NCI-H774 (cell line): ENCODE results near the gene CLUH.

Experiments
- DNase-seq: peaks from one replicate; lab custom pipeline; 2025; lab: John Stamatoyannopoulos, UW

Gene CLUH

GRCh38 chr17:2711608-2712299 lies at the start of gene CLUH:
Gene CLUH, minus strand, starts transcription at chr17:2711764. Its CDS starts 103 bp downstream, at chr17:2711661.
- DNase-seq: peak; percentile 78

- no peak for DNase-seq
These were observed 47.3 kb upstream of the CLUH start for GRCh38 chr17:2758870-2759269.

DNA sequence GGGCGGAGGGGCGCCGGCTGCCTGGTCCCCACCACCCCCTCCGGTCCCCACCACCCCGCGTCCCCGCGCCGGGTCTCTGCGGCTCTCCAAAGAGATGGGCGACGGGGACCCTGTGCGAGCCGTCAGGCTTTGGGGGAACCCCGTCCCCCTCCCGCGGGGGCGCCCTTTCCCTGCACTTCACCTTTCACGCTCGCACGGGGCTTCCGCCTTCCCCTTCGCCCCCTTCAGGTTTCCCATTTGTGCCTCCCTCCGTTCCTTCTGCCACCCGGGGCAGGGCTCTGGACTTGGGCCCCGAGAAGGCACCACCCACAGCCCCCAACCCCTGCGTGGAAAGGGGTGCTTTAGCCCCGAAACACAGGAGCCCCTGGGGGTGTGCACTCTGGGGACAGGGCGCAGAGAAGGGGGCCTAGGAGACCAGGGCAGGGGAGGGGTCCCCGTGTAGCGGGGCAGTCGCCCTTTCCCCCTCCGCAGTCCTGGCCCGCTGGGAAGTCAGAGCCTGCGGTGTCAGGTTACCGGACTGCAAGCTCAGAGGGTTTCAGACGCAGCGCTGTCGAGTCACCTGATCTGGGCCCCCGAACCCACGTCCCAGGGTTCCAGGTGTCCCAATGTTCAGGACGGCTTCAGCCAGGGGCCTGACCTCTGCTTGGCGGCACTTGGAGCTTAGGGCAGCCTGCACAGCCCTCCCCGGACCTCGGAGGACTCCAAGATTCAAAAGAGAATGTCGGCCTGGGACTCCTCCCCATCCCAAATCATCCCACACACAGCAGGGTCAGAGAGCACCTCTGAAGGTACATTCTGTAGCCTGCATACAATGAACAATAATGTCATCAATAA lies 44.5 kb upstream of the CLUH start:
- no peak for DNase-seq

DNA sequence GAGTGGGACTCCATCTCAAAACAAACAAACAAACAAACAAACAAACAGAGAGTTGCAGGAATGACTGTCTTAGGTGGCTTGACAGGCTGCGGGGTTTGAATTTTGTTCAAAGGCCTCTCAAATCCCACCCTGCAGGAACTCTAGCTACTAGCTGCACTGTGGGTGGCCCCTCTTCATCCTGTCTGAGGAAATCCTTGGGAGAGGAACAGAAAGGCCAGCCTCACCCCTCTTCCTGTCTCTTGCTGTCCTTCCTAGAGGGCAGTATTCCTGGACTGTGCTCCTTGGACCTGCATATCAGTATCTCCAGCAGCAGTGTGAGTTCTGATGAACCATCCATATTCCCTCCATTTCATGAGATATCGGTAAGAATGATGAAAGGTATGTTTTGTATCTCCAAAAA lies 39.9 kb upstream of the CLUH start:
- no peak for DNase-seq

- no peak for DNase-seq
These were observed 39.2 kb upstream of the CLUH start for GRCh38 chr17:2750721-2751120.

DNA sequence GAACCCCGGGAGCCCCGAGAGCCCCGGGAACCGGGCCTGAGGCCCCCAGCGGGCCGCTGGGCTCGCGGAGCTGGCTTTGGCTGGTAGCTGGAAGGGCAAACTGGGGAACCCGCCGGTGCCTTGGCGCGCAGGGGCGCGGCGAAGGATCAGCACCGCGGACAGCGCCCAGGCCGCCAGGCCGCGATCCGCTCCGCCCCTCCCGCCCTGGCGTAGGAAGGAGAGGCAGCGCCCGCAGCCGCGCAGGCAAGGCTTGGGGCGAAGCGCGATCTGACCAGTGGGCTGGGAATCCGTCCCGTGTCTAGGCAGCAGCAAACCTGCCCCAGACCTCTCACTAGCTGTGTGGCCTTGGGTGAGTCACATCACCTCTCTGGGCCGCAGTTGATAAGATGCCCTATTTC lies 38.2 kb upstream of the CLUH start:
- peak; percentile 37 for DNase-seq

DNA sequence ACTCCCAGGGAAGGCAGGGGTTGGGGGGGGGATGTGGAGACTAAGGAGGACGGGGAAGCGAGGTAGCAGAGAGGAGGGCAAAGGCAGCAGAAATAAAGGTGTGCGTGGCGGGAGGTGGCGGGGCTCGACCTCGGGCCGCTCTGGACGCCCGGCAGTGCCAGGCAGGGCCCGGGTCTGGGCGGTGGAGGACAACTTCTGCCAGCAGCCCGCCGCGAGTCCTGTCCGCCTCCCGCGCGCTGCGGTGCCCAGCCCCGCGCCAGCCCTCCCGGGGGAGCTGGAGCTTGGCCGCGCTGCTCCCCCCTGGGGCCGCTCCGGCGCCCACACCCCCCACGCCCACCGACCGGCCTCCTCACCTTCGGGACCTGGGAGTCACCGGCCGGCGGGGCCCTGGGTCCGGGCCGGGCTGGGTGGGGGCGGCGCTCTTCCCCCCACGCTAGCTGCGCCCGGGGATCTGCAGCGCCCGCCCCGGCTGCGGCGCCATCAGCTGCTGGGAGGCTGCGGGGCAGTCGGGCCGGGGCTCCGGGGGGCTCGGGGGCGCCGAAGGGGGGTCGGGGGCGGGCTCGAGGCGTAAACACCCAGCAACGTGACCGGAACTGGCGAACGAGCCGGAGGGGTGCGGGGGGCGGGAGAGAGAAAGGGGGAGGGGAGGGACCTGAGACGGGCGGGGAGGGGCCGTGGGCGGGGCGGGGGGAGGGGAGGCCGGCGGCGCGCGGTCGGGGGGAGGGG lies 37.7 kb upstream of the CLUH start, which contains the start of gene CCDC92B:
TSS of gene CCDC92B (minus strand) at position 595 of the 726 bp plus-strand sequence. CDS start 14,507 bp downstream, outside the sequence.
- DNase-seq: no peak

GRCh38 chr17:2745317-2746037 lies 33.9 kb upstream of the CLUH start:
- DNase-seq: no peak

DNA sequence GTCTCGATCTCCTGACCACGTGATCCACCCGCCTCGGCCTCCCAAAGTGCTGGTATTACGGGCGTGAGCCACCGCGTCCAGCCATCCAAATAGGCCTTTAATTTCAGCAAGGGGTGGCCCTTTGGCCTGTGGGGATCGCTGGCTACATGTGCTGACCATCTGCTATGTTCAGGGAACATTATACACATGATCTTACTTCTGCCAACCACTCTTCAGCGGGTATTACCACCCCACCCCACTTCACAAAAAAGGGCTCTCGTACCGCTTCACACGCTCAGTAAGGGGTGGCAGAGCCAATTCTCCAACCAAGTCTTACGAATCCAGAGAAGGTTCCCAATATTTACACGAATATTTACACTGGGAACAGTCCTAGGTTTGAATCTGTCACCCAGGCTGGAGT lies 26.1 kb upstream of the CLUH start:
- DNase-seq: no peak

DNA sequence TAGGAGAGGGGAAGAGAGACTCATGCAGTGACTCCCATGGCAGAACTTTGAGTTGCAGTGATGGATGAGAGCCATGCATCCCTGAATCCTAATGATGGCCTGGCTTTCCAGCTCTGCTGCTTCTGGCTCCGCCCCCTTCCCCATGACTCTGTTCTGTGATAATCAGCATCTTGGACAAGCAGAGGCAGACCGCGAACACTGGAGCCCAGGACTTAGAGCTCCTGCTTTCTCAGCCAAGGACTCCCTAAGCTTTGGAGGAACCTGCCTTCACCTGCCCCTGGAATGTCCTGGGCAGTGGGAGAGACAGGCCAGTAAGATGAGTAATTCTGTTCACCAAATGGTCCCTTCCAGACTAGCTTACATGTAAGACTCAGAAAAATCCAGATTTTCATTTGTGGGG lies 25.4 kb upstream of the CLUH start:
- no peak for DNase-seq

- DNase-seq: no peak
These were observed 24.3 kb upstream of the CLUH start for GRCh38 chr17:2735896-2736295.

GRCh38 chr17:2734939-2735338 lies 23.4 kb upstream of the CLUH start:
- DNase-seq: no peak

DNA sequence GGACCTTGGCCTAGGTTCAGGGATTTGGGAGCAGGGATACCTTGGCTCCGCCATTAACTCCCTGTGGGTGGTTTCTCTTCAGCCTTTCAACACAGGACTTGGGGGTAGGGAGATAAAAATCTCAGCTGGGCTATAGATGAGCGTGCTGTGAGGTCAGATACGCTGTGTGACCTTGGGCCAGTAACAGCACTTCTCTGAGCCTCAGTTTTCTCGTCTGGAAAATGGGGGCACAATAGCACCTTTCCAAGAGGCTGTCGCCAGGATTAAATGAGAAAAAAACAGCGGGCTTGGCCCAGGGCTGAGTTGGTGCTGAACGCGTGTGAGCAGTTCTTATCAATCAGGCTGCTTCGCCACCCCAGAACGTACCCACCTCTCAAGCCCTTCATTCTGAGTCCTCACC lies 20.2 kb upstream of the CLUH start:
- DNase-seq: no peak

DNA sequence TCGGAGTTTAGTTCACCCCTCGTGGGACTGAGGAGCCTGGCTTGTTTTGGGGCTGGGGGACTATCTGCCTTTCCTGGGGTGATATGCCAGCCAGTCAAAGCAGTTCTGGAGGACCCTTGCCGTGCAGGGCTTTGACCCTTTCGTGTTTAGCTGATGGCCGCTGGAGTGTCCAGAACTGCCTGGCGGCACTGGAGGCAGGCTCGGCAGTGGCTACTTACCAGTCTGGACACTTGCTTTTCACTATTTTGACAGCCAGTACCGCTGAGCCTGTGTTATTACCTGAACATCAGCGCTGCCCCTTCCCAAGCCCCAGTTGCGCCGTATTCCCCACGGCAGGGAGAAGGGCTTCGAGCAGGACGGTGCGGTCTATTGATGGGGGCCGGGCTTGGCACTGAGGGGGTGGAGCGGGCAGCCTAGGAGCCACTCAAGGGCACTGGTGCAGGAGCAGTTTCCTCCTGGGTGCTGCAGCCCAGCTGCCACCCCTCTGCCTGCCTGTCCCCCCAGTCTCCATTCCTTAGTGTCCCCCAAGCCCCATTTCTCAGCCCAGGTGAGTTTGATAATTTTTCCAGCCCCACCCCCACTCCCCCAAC lies 19.3 kb upstream of the CLUH start:
- DNase-seq: no peak

- no peak for DNase-seq
These were observed 13.2 kb upstream of the CLUH start for GRCh38 chr17:2724784-2725164.

DNA sequence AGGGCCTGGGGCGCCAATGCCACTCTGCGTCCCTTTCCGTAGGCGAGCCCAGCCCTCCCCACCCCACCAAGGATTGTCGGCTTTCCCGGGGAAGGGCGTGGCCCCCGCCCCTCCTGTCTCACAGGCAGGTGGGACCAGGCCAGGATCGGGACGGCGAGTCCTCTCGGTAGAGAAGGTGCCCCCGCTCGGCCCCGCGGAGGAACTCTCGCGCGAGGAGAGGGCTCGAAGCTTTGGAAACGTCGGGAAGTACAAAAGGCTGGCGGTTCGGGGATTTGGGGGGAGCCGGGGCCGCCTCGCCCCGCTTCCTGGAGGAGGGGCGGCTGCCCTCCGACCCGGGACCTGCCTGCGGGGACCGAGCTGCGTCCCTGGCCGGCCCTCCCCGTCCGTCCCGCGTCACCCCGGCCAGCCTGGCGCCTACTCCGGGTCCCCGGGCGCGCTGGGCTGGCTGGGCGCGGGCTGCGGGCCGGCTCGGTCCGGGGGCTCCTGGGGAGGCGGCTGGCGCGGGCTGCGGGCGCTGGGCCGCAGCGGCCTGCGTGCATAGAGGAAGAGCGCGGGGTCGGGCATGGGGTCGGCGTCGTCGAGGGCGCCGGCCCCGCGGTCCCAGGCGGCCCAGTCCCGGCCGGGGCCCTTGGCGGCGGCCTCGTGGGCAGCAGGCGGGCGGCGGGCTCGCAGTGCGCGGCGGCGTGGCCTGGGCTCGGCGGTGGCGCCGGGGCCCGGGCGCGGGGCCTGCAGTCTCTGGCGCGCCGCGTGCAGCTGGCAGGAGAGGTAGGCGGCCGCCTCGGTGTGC lies 12.6 kb upstream of the CLUH start:
- no peak for DNase-seq

DNA sequence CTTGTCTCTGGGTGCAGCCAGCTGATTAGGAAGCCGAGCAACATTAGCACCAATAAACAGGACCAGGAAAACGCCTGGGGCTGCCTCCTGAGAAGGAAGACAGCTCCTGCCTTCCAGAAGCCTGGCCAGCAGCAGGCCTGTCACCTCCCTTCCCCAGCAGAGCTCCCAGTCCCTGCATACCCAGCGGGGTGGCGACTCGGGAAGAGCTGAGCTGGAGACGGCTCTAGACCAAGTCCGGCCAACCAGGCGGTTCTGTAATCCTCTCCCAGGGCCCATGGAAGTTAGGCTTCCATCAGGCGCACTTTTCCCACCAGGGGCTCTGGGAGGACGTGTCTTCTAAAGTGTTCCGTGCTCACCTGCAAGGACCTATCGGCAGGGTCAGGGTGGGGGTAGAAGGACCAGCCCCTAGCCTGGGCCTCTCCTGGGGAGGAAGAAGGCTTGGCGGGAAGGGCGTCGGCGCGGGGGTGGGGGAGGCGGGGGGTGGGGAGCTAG lies 12.0 kb upstream of the CLUH start:
- DNase-seq: no peak

DNA sequence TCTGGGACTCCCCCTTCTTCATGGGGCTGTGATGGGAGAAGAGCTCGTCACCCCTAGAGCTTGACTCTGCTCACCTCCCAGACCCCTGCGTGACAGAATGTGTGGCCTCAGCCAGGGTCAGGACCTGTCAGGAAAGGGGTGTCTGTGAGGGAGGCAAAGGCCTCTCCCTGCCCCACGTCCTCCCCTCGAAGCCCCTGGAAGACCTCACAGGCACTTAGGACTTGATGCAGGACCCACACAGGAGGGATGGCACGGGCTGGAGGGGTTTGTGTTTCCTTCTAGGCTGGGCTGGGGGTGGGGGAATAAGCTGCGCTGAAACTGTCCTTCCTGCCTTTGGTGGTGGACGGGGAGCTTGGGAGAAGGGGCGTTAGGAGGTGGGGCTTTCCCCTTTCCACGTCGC lies 11.0 kb upstream of the CLUH start:
- DNase-seq: no peak

GRCh38 chr17:2721603-2722002 lies 10.0 kb upstream of the CLUH start:
- no peak for DNase-seq

- DNase-seq: no peak
These were observed 8.3 kb upstream of the CLUH start for GRCh38 chr17:2719861-2720260.
